Activated CD8-positive, alpha-beta memory T cell treated with anti-CD3 and anti-CD28 coated beads for 4 hours (primary cell): ENCODE results near the gene MILR1.
"Not testable (repeated sequence)": the region's sequence is repeated elsewhere in the genome, so short reads cannot be mapped to it uniquely, and the experiment has no call there.

Experiments used
- DNase-seq, 2 donors: peaks; one replicate each; pipeline ENCODE4 v3.0.0-alpha.2; 2020; ENCODE audit warnings: low read depth in 2 of 2

The MILR1 gene

GRCh38 chr17:64428406-64428805 is 20.5 kb upstream of the MILR1 start:
- DNase-seq, result no peak

GRCh38 chr17:64430036-64430435 is 18.9 kb upstream of the MILR1 start:
- not testable (repeated sequence) for DNase-seq

GRCh38 chr17:64431534-64431933 is 17.4 kb upstream of the MILR1 start:
- DNase-seq, result no peak

- no peak for DNase-seq
These were observed 10.9 kb upstream of the MILR1 start for GRCh38 chr17:64437944-64438525.

- not testable (repeated sequence) for DNase-seq
These were observed 9.4 kb upstream of the MILR1 start for GRCh38 chr17:64439521-64439920.

- no peak for DNase-seq
These were observed 9.0 kb upstream of the MILR1 start for GRCh38 chr17:64439956-64440355.

GRCh38 chr17:64441772-64442540 is 7.0 kb upstream of the MILR1 start:
- DNase-seq, result no peak

- no peak for DNase-seq
These were observed 6.4 kb upstream of the MILR1 start for GRCh38 chr17:64442541-64442971.

GRCh38 chr17:64443086-64443760 is 5.7 kb upstream of the MILR1 start:
- DNase-seq, result no peak

GRCh38 chr17:64447526-64447925 is 1.4 kb upstream of the MILR1 start:
- DNase-seq, result no peak

- DNase-seq, result no peak
These were observed 630 bp downstream of the MILR1 start for GRCh38 chr17:64449545-64449944.

- no peak for DNase-seq
These were observed 7.3 kb downstream of the MILR1 start for GRCh38 chr17:64455993-64456885.

GRCh38 chr17:64457156-64457555 is 8.2 kb downstream of the MILR1 start:
- no peak for DNase-seq

GRCh38 chr17:64458756-64459155 is 9.8 kb downstream of the MILR1 start:
- no peak for DNase-seq

- no peak for DNase-seq
These were observed 10.4 kb downstream of the MILR1 start for GRCh38 chr17:64459284-64459747.

GRCh38 chr17:64459818-64460217 is 10.9 kb downstream of the MILR1 start:
- not testable (repeated sequence) for DNase-seq

- DNase-seq, result no peak
These were observed 12.0 kb downstream of the MILR1 start for GRCh38 chr17:64460955-64461354.

GRCh38 chr17:64461788-64462187 is 12.9 kb downstream of the MILR1 start:
- no peak for DNase-seq

GRCh38 chr17:64466019-64466735 is 17.3 kb downstream of the MILR1 start:
- no peak for DNase-seq

- DNase-seq, result not testable (repeated sequence)
These were observed 17.9 kb downstream of the MILR1 start for GRCh38 chr17:64466834-64467233.

GRCh38 chr17:64470625-64471024 is 21.7 kb downstream of the MILR1 start:
- no peak for DNase-seq
